Stimulated activated CD4-positive, alpha-beta T cell treated with anti-CD3 and anti-CD28 coated beads, Interleukin-1b, Interleukin-23, amount 100 ng/mL, for 24 hours (primary cell): ENCODE results near the gene KCNG1.
A peak's percentile ranks its signal among the peaks of the same experiment; 100 is the strongest.

Source experiments
- DNase-seq, 4 experiments: peaks; one replicate each; pipeline ENCODE4 v3.0.0-alpha.2; 2020; ENCODE audit warnings: low read depth in 4 of 4, low spot score in 1 of 4

KCNG1 gene

DNA sequence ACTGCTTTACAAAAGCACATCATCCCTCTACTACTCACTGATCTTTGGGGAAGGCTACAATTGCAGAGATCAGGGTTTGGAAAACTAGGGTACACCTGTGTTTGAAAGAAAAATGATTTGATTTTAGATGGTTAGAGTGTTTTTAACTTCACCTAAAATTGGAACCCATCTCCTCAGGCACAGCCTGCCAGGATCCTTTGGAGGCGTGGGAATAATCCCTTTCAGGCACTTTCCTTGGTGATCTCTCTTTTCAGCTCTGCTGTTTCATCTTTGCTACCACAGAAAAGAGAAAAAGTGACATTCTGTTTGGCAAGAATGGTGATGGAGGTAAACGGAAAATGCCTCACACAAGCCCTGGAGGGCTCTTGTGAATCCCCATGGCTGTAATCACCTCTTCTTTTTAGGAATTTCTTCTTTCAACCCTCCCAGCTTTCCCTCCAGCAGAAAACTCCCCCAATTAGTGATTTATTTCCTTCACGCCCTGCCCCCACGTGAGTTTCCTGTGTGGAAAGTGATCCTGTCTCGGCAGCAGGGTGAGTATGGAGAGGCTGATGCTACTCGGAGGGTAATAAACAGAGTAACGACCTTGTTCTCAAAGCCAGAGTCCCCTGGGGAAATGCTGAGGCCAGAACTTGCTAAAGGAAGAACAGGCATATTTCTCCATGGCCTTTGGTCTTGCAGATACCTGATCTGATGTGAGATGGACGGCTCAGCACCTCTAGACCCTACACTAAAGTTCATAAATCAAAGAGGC is 9.2 kb downstream of the KCNG1 start:
- no peak for DNase-seq

- DNase-seq, result no peak
Measured at GRCh38 chr20:51012357-51012756, 10.6 kb downstream of the KCNG1 start.

DNA sequence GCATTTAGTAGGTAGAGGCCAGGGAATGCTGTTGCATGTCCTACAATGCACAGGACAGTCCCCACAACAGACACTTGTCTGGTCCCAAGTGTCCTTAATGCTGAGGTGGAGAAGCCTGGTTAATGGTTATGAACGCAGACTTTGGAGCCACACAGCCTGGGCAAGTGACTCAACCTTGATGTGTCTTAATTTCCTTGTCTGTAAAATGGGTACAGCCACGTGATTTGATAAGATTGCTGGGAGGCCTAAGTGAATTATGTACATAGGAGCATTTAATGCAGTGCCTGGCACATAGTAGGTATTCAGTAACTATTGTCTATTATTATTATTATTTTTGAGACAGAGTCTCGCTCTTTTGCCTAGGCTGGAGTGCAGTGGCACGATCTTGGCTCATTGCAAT is 11.4 kb downstream of the KCNG1 start:
- DNase-seq, result no peak

DNA sequence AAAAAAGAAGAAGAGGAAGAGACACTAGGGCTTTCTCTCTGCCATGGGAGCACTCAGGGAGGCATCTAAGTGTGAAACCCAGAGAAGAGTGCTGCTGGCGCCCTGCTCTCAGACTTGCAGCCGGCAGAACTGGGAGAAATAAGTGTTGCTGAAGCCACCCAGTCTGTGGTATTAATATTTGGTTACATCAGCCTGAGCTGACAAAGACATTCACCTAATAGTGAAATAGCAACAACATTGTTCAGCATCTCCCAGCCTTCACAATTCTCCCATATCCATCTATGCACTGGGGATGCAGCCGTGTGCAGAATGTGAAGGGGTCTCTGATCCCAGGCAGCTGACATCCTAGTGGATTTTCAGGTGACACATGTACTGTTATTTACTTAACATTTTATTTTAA is 12.0 kb downstream of the KCNG1 start:
- DNase-seq, result no peak

GRCh38 chr20:51010043-51010365 is 12.9 kb downstream of the KCNG1 start:
- no peak for DNase-seq

GRCh38 chr20:51009303-51010042 is 13.4 kb downstream of the KCNG1 start:
- DNase-seq, result no peak

DNA sequence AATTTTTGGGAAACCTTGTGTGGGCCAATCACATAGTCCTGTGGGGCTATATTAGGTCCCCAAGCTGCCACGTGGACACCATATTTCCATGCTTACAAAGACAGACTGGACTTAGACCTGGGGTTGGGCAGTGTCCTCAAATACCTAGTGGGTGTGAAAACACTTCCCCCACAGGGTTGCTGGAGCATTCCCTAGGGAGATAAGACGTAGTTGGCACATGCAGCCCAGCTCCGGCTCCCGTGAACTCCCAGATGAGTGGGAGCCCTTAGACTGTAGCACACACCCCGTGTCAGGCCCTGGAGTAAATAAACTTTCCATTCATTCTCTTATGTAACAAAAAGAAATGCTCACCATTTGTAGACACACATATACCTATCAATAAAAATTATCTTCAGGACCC is 14.2 kb downstream of the KCNG1 start:
- no peak for DNase-seq

DNA sequence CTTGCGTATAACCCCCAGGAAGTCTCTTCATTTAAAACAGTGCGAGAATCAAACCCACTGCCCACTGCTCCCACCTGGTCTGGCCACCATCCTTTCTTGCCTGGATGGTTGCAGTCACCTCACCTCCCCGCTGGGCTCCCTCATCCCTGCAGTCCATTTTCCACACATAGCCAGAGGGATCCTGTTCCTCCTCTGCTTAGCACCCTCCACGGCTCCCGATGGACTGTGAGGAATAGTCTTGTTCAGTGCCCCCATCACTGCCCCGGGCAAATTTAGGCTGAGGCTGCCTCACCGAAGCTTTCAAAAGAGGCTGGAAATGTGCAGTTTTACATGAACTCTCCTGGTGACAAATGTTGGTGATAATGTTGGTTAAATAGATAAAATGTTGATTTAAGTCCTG is 17.7 kb downstream of the KCNG1 start:
- no peak for DNase-seq

GRCh38 chr20:51004781-51005180 is 18.1 kb downstream of the KCNG1 start:
- no peak for DNase-seq

- no peak for DNase-seq
Measured at GRCh38 chr20:51004305-51004727, 18.6 kb downstream of the KCNG1 start.

DNA sequence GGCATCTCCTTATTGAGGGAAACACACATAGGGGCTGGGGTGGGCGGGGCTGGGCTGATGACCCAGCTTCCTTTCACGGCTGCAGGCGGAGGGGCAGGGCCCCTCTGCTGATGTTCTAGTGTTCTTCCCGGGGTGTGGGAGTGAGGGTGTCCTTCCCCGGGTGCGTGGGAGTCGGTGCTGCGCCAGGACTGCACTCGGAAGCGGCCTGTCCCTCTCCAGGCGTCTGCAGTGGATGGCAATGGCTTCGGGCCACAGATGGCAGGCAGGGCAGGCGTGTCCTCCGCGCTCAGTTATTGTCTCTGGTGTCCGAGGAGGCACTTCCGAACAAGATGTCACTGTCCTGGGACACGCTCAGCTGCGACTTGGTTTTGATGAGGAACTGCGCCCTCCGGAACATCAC is 19.2 kb downstream of the KCNG1 start:
- no peak for DNase-seq

GRCh38 chr20:51002633-51003032 is 20.3 kb downstream of the KCNG1 start:
- DNase-seq, result no peak

DNA sequence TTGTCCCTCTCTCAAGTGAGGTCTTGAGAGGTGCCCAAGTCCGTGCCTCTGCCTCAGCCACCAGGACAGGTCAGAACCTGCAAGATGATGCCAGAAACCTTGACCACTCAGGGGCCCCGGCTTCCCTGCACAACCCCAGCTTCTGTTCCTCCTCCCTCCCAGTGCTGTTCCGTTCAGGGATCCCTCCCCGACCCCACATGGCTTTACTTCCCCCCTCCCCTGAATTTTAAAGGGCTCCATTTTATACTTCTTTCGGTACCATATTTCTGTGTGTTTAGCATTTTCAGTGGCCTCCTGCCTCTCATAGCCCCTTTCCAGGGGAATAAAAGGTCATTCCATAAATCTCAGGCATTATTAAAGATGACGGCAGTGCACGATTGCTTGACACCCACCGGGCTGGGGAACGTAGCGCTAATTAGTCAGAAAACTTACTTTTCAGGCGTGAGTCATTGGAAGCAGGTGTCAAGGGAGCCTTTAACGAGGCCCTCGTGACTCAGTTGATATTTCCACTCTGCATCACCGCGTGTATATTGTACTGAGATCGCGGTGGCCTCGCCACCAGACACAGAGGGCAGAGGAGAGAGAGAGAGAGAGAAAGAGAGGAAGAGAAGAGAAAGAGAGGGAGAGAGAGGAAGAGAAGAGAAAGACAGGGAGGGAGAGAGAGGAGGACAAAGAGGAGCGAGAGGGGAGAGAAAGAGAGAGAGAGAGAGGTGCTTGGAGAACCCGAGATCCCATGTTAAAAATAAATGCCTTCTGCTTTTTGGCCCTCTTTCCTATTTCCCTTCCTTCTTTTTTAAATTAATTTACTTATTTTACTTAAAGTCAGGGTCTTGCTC is 21.3 kb downstream of the KCNG1 start:
- DNase-seq, result no peak

- DNase-seq, result no peak
Measured at GRCh38 chr20:50999355-50999754, 23.6 kb downstream of the KCNG1 start.

GRCh38 chr20:50996901-50997865 is 25.7 kb downstream of the KCNG1 start:
- no peak for DNase-seq

DNA sequence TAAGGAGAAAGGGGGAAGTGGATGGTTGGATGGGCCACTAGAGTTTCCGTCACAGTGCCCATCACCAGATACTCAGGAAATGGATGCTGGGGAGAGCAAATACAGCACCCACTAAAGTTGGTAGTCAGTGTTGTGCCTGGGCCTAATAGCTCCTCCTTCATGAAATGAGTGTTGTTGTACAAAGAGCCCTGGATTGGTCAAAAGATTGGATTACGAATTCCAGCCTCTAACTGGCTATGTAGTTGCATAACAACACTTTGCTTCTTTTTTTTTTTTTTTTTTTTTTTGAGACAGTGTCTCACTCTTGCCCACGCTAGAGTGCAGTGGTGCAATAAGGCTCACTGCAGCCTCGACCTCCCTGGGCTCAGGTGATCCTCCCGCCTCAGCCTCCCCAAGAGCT is 27.4 kb downstream of the KCNG1 start:
- no peak for DNase-seq

GRCh38 chr20:50993876-50994275 is 29.0 kb downstream of the KCNG1 start:
- no peak for DNase-seq

GRCh38 chr20:50992733-50993457 is 30.0 kb downstream of the KCNG1 start:
- peak; percentile 10 to 33 (median 20) for DNase-seq

DNA sequence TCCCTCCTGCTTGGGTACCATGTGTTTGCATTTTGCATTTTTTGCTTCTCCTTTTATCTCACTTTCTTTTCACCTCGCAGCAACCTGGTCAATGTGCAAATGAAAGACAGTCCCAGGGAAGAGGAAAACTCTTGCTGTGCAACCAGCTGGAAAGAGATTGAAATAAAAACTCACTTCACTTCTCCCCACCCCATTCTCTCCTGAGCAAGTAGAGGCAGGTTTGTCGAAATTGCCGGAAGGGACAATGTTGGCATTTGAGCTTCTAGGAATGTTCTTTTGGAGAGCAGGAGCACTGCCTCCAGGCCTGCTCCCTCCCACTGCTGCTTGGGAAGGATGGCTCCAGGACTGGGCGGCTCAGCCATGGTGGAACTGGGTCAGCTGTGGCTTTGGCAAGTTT is 30.6 kb downstream of the KCNG1 start:
- no peak for DNase-seq

DNA sequence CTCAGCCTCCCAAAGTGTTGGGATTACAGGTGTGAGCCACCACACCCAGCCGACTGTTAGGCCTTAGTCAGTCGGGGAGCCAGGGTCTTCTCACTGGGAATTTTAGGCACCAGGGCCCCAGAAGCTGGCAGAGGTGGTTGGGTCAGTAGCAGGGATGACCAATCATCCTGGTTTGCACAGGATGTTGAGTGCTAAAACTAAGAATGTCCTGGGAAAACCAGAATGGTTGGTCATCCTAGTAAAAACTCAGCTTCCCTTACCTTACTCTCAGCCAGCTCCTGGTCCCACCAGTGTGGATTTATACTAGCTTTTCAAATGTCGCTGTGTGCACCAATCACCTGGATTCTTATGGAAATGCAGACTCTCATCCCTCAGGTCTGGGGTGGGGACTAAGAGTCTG is 31.8 kb downstream of the KCNG1 start:
- no peak for DNase-seq
